ENCODE results near the gene CLIC5. TPM values are rescaled to one million over a fixed set of nuclear protein-coding genes. Genes with fewer than 3 reads are reported as not detected.

Gene CLIC5
- total and polyA plus RNA-seq, 12 donors, result 0.94 to 5.6 (median 1.6) TPM

DNA sequence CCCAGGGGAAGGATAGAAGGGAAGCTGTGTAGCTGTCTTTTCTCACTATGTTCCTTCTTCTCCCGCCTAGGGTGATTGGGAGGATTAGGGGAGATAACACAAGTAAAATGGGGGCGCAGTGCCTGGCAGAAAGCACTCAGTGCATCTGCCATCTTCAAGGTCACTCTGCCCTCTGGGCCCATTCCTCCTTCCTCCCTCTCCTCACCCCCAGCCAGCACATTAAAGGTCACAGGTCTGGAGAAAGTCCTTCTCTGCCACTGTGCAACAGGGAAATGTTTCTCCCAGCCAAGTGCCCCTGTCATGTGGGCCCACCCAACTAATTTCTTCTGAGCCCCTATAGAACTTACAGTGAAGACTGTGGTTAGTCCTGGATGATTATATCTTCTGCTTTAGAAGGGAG lies 45.8 kb downstream of the CLIC5 start:
- intact Hi-C loops (cut with DNase I), result no loop called here
- no peaks in the 10 kb centered on the region for H3K27me3 ChIP-seq
- no peak overlapping the region for H3K27ac ChIP-seq
- no peaks in the 10 kb centered on the region for H3K9me3 ChIP-seq (replicated peaks in 1 of 3)
- no peaks in the 10 kb centered on the region for H3K4me1 ChIP-seq (replicated peaks in 1 of 2)
- no peak overlapping the region for H3K4me3 ChIP-seq
- no peaks in the 10 kb centered on the region for H3K36me3 ChIP-seq (replicated peaks in 1 of 2)
- TF ChIP-seq, protein P1, sequence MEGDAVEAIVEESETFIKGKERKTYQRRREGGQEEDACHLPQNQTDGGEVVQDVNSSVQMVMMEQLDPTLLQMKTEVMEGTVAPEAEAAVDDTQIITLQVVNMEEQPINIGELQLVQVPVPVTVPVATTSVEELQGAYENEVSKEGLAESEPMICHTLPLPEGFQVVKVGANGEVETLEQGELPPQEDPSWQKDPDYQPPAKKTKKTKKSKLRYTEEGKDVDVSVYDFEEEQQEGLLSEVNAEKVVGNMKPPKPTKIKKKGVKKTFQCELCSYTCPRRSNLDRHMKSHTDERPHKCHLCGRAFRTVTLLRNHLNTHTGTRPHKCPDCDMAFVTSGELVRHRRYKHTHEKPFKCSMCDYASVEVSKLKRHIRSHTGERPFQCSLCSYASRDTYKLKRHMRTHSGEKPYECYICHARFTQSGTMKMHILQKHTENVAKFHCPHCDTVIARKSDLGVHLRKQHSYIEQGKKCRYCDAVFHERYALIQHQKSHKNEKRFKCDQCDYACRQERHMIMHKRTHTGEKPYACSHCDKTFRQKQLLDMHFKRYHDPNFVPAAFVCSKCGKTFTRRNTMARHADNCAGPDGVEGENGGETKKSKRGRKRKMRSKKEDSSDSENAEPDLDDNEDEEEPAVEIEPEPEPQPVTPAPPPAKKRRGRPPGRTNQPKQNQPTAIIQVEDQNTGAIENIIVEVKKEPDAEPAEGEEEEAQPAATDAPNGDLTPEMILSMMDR (IDR thresholded peaks at IDR 0.05), result no peak
- TF ChIP-seq POLR2A (IDR thresholded peaks at IDR 0.05), result no peak
- no peak for DNase-seq
- WGBS, 4 donors, result 70 to 79% (median 75%) methylated on average over 2 of the region's 2 CpGs

DNA sequence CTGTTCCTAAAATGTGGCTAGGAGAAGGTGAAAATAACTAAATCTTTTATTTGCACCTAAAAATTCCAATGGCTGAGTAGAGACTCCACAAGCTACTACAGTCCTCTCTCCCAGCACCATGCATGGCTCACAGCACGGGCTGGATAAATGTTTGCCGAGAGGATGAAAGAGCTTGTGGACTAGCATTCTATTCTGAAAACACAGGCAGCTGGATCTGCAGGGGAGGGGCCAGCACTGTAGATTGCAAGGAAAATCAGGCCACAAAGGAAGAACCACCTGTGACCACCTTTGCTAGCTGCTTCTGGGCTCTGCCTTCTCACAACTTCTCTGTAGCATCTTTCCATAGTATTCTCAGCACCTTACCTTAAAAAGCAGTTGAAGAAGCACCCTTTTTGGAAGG lies 46.6 kb downstream of the CLIC5 start:
- no peak for DNase-seq
- Histone ChIP-seq H3K9me3 (replicated peaks in 1 of 3) (no peaks in the 10 kb centered on the region), H3K27ac (no peak overlapping the region), H3K4me3 (no peak overlapping the region), H3K4me1 (replicated peaks in 1 of 2) (no peaks in the 10 kb centered on the region), H3K27me3 (no peaks in the 10 kb centered on the region), H3K36me3 (replicated peaks in 1 of 2) (no peaks in the 10 kb centered on the region)
- intact Hi-C loops (cut with DNase I), result no loop called here
- whole genome bisulfite sequencing, 4 donors, result 61 to 95% (median 86%) methylated on average over 2 of the region's 2 CpGs
- TF ChIP-seq, protein P1 (IDR thresholded peaks at IDR 0.05), result no peak
- TF ChIP-seq POLR2A (IDR thresholded peaks at IDR 0.05), result no peak

DNA sequence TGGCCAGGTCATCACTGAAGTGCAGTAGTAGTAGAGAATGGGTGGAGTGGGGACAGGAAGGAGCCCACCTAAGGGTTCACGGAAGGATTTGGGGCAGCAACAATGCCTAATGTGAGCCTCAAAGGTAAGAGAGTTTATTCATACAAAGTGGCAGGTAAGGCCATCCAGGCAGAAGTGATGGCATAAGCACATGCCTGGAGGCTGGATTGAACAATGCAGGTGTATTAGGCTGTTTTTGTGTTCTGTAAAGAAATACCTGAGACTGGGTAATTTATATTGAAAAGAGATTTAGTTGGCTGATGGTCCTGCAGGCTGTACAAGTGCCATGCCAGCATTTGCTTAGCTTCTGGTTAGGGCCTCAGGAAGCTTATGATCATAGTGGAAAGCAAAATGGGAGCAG lies 48.3 kb downstream of the CLIC5 start:
- Histone ChIP-seq H3K4me3 (no peak overlapping the region), H3K27ac (no peak overlapping the region), H3K9me3 (replicated peaks in 1 of 3) (no peaks in the 10 kb centered on the region), H3K4me1 (replicated peaks in 1 of 2) (no peaks in the 10 kb centered on the region), H3K36me3 (replicated peaks in 1 of 2) (no peaks in the 10 kb centered on the region), H3K27me3 (no peaks in the 10 kb centered on the region)
- WGBS, 4 donors, result 79 to 100% (median 89%) methylated on average over 1 of the region's 1 CpG
- intact Hi-C loops (cut with DNase I), result no loop called here
- DNase-seq, result no peak
- TF ChIP-seq, protein P1 (IDR thresholded peaks at IDR 0.05), result no peak

DNA sequence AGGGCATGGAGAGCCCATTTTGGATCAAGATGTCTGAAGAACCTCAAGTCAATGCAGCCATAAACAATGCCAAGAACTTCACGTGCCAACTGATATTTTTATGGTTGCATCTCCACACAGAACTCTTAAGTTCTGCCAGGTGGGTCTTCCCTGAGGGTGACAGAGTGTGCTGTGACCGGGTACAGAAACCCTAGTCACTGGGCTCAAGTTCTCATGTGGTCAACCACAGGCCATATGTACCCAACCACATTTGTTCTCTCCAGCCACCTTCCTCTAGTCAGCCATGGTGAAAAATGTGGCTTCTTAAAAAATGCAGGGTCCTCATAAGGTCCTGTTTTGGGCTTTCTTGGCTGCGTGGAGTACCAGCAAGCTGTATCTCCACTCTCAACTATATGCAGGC lies 48.9 kb downstream of the CLIC5 start:
- H3K4me1 ChIP-seq (replicated peaks in 1 of 2), result no peaks in the 10 kb centered on the region
- no peak for DNase-seq
- H3K4me3 ChIP-seq, result no peak overlapping the region
- WGBS, 4 donors, result 67 to 86% (median 84%) methylated on average over 3 of the region's 3 CpGs
- peak overlapping the region in 1 of 5 donors; percentile 17 for H3K27ac ChIP-seq
- no peaks in the 10 kb centered on the region for H3K9me3 ChIP-seq (replicated peaks in 1 of 3)
- no peak for TF ChIP-seq POLR2A (IDR thresholded peaks at IDR 0.05)
- TF ChIP-seq, protein P1 (IDR thresholded peaks at IDR 0.05), result no peak
- H3K36me3 ChIP-seq (replicated peaks in 1 of 2), result no peaks in the 10 kb centered on the region
- intact Hi-C loops (cut with DNase I), result no loop called here
- H3K27me3 ChIP-seq, result no peaks in the 10 kb centered on the region

Measured in adrenal gland (tissue), 12 donors.